ENCODE results near the gene HOXC10. TPM values are rescaled to one million over a fixed set of nuclear protein-coding genes. Genes with fewer than 3 reads are reported as not detected.

Gene HOXC10
- total RNA-seq, 1 donor from 2014 or later = not detected

- no peak for ATAC-seq
- intact Hi-C loops (cut with micrococcal nuclease) = no loop called here
- DNase-seq = no peak
Observed at GRCh38 chr12:53997204-53998109, 12.5 kb downstream of the HOXC10 start.

GRCh38 chr12:53998110-53998899 is 13.4 kb downstream of the HOXC10 start:
- intact Hi-C loops (cut with micrococcal nuclease) = no loop called here
- ATAC-seq (no peak), DNase-seq (peak; percentile 11)

DNA sequence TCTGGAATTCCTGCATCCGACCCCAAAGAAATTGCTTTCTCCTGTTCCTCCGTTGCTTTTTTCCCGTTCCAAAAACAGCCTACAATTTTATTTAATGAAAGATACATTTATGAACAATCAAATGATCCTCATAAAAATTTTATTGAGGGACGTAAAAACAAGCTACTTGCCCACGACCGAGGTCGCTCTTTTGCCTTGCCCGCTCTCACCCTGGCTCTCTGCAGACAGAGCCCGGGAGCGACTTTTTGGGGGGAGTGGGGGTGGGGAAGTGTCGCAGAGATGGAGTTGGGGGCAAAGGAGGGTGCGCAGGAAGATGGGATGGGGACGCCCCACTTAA is 13.9 kb downstream of the HOXC10 start:
- intact Hi-C loops (cut with micrococcal nuclease) = no loop called here
- ATAC-seq (no peak), DNase-seq (no peak)

GRCh38 chr12:53999559-54000115 is 14.7 kb downstream of the HOXC10 start:
- intact Hi-C loops (cut with micrococcal nuclease) = no loop called here
- no peak for DNase-seq

DNA sequence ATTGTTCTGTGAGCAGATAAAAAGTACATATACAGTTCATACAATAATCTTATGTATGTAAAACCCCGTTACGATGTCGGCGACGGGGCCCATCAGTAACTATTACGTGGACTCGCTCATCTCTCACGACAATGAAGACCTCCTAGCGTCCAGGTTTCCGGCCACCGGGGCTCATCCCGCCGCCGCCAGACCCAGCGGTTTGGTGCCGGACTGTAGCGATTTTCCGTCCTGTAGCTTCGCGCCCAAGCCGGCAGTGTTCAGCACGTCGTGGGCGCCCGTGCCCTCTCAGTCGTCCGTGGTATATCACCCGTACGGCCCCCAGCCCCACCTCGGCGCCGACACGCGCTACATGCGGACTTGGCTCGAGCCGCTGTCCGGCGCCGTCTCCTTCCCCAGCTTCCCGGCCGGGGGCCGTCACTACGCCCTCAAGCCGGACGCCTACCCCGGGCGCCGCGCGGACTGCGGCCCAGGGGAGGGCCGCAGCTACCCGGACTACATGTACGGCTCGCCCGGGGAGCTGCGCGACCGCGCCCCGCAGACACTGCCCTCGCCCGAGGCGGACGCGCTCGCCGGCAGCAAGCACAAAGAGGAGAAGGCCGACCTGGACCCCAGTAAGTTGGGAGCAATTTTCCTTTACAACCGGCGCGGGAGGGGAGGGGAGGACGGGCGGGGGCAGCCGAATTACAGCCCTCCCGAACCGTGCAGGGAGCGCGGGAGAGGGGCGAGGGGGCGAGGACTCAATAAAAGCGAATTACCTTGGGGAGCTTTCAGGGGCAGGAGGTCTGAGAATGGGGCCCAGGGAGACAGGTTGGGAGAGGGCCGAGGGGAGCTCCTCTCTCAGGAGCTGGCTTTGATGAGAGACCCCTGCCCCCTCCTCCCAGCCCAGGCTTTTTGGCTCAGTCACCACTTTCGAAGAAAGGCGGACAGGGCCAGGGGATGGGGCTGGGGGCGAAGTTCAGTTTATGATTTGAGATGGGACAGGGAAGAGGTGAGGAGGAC is 15.5 kb downstream of the HOXC10 start, which contains the start of gene HOXC9:
HOXC9 (plus strand) TSS at position 46 of the 999 bp plus-strand sequence; CDS start at position 74, 28 bp downstream.
- DNase-seq (no peak), ATAC-seq (no peak)
- intact Hi-C loops (cut with micrococcal nuclease) = no loop called here

More at GRCh38 chr12:53999559-54000115, 14.7 kb downstream of the HOXC10 start:
- ATAC-seq = no peak

- intact Hi-C loops (cut with micrococcal nuclease) = no loop called here
- DNase-seq (no peak), ATAC-seq (no peak)
Observed at GRCh38 chr12:54001283-54002187, 16.6 kb downstream of the HOXC10 start.

- DNase-seq (no peak), ATAC-seq (no peak)
- intact Hi-C loops (cut with micrococcal nuclease) = no loop called here
Observed at GRCh38 chr12:54002278-54002914, 17.4 kb downstream of the HOXC10 start.

DNA sequence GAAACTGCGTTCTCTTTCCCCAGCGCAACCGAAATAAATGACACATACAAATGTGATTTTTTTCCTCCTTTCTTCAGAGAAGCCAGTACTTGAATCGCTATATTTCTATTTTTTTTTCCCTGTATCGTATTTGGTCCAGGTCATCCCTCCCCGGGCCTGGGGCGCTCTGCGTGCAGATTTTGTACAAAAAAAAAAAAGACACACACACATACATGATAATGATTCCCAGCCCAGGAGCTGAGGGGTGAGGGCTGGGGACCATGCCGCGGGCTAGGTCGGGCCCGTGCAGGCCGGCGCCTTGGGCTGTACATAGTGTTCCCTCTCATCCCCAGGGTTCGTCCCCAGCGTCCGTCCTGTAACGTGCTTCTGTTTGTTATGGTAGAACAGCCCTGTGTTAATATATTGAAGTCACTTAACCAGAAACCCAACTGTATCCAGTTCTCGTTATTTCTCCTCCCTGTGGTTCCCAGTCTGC is 18.0 kb downstream of the HOXC10 start:
- DNase-seq = no peak
- intact Hi-C loops (cut with micrococcal nuclease) = no loop called here

DNA sequence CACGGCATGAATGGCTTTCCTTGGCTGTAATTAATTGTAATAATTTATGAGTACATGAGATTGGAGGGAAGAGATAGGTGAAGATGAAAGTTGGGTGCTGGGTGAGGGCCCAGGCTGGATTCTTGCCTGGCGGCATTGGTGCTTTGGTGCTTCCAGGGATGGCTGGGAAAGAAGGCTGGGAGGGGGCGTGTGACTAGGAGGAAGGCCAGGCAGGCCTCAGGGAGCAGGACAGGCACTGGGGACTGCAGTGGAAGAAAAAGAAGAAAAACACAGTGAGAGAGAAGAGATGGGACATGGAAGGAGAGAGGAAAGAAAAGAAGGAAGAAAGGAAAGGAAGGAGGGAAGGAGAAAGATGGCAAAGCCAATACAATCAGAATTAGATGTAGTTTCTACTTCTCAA is 18.7 kb downstream of the HOXC10 start:
- intact Hi-C loops (cut with micrococcal nuclease) = no loop called here
- no peak for DNase-seq
- ATAC-seq = no peak

More for the DNA sequence above, 18.0 kb downstream of the HOXC10 start:
- no peak for ATAC-seq

DNA sequence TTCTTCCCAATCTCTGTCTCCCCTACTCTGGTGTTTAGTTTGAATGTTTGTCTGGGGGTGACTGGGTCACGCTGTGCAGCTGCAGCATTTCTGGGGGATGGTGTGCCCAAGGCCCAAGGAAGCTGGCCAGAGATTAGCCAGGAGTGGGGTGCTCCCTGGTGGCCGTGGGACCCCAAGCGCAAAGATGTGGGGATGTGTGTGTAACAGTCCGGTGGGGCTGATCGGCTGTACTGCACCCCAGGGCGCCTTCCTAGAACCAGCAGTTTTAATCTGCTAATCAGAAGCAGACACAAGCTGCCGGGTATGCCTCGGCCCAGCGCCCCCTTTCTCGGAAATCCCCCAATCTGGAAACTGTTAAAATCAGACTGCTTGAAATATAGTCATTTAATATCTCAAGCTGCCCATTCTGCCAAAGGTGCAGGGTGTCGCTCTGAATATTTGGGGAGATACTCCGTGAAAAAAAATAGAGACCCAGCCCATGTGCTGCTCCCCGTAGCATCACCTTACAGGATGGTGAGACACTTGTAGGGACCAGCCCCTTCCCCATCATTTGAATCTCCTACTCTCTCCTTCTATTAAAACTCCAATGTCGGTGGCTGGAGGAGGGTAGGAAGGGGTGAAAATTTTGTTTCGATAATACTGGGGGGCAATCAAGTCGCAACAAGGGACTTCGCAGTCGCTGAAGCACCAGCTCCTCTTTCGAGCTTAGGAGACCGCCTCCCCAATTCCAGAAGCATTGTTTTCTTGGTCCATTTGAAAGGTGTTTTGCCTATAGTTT is 19.3 kb downstream of the HOXC10 start:
- intact Hi-C loops (cut with micrococcal nuclease) = no loop called here

GRCh38 chr12:54004841-54005530 is 20.0 kb downstream of the HOXC10 start:
- intact Hi-C loops (cut with micrococcal nuclease) = loop anchor here (5.0 kb wide), 1 partner anchor 197 kb away; no protein-coding TSS in a partner anchor
- DNase-seq = no peak
- no peak for ATAC-seq

More for the DNA sequence above, 19.3 kb downstream of the HOXC10 start:
- no peak for DNase-seq
- no peak for ATAC-seq

DNA sequence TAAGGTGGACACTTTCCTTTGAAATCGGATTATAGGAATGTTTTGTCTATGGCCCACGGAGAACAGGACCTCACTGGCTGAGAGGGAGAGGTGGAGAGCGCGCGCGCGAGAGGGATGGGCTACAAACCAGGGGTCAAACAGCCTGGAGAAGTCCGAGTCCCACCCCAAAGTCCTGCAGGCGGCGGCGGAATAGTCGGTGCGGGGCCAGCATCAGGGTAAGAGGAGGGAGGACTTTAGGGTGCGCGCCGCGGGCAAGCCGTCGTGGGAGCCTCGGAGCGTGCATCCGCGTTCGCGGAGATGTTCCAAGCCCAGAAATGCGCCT is 20.5 kb downstream of the HOXC10 start:
- intact Hi-C loops (cut with micrococcal nuclease) = loop anchor here (5.0 kb wide), 1 partner anchor 197 kb away; no protein-coding TSS in a partner anchor
- ATAC-seq (no peak), DNase-seq (no peak)

- intact Hi-C loops (cut with micrococcal nuclease) = loop anchor here (5.0 kb wide), 1 partner anchor 196 kb away; no protein-coding TSS in a partner anchor
- ATAC-seq (peak; percentile 96), DNase-seq (peak; percentile 92)
Observed at GRCh38 chr12:54005853-54006558, 21.1 kb downstream of the HOXC10 start.

GRCh38 chr12:54006559-54007220 is 21.7 kb downstream of the HOXC10 start:
- intact Hi-C loops (cut with micrococcal nuclease) = loop anchor here (5.0 kb wide), 1 partner anchor 196 kb away; no protein-coding TSS in a partner anchor
- no peak for DNase-seq
- ATAC-seq = peak; percentile 22

All from left ventricle myocardium superior (tissue), 1 donor.